ENCODE results near the gene SYNGR4.

DNA sequence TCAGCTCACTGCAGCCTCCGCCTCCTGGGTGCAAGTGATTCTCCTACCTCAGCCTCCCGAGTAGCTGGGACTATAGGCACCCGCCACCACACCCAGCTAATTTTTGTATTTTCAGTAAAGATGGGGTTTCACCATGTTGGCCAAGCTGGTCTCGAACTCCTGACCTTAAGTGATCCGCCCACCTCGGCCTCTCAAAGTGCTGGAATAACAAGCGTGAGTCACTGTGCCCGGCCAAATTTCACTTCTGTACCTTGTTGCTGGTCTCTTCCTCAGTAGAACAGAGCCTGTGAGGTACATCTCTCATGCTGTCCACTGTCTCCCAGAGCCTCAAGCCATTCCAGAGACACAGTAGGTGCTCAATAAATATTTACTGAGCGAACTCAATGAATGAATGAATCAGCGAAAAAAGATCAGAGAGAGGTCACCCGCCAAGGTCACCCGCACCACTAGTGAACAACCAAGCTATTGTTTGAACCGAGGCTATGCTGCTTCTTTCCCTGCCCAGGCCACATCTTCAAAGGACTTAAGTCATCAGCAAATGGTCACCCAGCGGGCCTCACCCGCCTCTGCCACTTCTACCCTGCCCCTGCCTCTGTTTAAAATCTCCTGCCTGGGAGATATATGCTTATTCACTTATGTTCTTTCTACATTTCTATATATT is 9.7 kb upstream of the SYNGR4 start:
- TF ChIP-seq GATA3 (IDR thresholded peaks at IDR 0.05; ENCODE audit: low read depth, low read length) (no peak), GATA2 (IDR thresholded peaks at IDR 0.05; ENCODE audit: low read depth, low read length) (no peak)

All from SH-SY5Y (cell line).